HG03108 (cell line): ENCODE measurements around the gene CRACR2B.

Experiments
- ATAC-seq: cut with Tn5 transposase; IDR thresholded peaks from one replicate; pipeline ENCODE4 v1.9.1; 2021; ENCODE audit warnings: moderate library complexity; ENCODE audit not compliant: unreplicated experiment

CRACR2B gene

DNA sequence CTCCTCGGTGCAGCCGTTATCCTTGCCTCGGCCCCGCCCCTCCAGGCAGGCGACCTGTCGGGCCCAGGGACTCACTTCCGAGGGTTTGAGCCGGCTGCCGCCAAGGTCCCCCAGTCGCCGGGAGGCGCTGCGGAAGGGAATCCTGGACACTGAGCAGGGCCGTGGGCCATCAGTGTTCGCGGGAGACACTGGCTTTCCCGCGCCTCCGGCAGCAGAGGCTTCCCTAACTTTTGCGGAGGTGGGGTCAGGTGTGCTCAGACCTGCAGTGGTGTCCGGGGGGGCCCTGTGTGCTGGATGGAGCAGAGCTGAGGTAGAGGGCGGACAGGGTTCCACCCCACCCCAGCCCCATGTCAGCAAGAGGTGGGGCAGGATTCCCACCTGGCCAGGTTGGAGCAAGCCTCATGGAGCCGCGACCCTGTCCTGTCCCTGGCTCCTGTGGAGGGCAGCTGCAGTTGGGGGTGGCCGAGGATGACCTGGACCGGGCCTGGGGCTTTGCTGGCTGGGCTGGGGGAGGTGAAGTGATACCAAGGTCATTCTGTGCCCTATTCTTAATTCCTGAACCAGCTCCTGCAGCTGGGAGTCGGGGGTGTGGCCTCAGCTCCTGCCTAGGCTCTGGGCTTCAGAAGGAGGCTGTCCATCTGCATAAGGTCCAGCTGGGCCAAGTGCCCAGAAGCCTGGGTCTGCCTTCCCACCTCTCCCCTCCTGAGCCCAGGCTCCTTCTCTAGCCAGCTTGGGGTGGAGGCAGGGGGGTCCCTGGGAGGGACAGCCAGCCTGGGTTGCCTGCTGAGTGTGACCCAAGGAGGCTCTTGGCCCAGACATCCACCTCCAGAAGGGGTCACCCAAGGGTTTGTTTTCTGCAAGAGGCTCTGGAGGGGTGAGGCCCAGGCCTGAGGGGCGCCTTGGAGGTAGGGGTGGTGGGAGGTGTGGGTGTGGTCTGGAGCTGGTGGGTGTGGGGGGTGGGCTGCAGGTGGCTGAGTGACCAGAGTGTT, 23.4 kb downstream of the CRACR2B start:
- no peak for ATAC-seq

DNA sequence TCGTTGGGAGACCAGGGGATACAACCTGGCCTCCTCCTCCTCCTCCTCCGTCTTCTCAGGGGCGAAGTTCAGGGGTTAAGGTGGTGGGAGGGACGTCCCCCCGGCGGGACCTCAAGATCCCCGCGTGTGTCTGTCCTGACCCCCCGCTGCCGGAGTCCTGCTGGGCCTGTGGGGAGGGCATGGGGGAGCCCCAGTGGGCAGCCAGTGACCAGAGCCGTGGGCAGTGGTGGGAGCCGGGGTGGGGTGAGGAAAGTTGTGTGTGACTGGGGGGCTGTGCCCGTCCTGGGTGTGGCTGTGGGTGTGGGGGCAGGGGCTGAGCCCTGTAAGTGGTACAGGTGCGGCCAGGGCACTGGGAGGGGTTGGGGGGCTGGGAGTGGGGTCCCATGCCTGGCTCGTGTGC, 25.0 kb downstream of the CRACR2B start:
- no peak for ATAC-seq

DNA sequence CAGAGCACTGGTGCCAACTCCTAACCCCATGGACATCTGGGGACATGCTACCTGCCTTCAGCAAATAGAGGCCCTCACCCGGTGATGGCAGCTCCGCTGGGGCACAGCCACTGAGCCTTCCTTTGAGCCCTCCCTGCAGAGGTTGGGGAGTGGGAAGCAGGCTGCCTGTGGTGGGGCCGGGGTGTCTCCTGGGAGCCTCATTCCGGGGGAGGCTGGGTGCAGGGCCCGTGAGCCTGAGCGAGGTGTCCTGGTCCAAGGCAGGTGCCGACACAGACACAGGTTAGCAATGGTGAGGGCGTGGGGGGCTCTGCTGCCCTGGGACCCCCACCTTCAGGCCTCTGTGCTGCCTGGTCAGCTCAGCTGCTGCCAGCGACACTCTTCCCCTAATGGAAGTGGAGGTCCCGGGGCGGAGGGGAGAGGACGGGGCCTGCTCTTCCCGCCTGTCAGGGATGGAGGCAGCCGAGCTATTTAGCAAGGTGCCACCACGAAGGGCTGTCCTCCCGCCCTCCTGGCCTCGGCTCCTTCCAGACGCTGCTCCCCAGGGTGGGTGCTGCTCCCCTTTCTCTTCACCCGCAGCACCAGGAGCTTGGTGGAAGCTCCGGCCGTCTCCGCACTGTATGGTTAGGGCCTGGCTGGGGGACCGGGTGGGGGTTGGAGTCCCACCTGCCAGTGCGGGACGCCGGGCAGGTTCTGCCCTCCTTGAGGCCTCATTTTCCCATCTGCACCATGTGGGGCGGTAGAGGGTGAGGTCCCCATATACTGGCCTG, 26.1 kb downstream of the CRACR2B start:
- no peak for ATAC-seq

- no peak for ATAC-seq
Observed at GRCh38 chr11:854601-855329, 27.0 kb downstream of the CRACR2B start.

DNA sequence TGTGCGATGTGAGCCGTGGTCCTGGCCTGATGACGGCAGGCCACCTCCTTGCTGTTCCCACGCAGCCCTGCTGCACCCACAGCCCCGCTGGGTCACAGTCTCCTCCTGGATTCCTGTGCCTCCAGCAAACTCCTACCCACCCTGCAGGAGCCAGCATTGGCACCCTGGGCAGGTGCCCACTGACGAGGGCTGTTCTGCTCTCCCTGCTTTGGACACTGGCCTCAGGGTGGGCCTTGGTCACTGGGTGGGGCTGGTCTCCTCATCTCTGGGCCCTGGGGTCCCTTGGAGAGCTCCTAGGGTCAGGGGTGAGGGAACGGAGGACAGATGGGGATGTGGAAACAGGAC, 27.6 kb downstream of the CRACR2B start:
- ATAC-seq: no peak

GRCh38 chr11:855796-856195, 28.1 kb downstream of the CRACR2B start:
- no peak for ATAC-seq

GRCh38 chr11:856397-856796, 28.7 kb downstream of the CRACR2B start:
- no peak for ATAC-seq

GRCh38 chr11:858053-858761, 30.5 kb downstream of the CRACR2B start:
- no peak for ATAC-seq

GRCh38 chr11:858762-859339, 31.1 kb downstream of the CRACR2B start:
- no peak for ATAC-seq

DNA sequence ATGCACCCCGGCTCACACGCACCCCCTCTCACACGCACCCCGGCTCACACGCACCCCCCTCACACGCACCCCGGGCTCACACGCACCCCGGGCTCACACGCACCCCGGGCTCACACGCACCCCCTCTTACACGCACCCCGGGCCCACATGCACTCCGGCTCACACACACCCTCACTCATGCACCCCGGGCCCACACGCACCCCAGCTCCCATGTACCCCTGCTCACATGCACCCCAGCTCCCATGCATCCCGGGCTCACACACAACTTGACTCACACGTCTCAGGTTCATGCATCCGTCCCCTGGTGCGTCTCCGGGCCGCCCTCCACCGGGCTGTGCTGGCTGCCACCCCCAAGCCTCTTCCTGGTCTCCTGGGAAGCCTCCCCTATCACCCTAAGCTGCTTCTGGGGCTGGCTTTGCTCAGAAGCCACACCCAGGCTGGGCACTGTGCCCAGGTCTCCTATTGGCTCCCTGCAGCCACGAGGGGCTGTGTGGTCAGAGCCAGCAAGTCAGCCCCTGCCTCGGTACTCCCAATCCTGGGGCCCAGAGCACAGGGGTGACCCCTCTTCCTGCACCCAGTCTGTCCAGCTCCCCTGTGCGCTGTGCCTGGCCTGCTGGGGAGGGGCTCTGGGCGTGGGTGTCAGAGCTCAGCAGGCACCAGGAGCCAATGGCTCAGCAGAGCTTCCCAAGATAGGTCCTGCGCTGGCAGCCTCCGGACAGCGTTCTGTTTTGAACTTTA, 31.8 kb downstream of the CRACR2B start:
- ATAC-seq: no peak

- no peak for ATAC-seq
Observed at GRCh38 chr11:860234-861104, 32.8 kb downstream of the CRACR2B start.

DNA sequence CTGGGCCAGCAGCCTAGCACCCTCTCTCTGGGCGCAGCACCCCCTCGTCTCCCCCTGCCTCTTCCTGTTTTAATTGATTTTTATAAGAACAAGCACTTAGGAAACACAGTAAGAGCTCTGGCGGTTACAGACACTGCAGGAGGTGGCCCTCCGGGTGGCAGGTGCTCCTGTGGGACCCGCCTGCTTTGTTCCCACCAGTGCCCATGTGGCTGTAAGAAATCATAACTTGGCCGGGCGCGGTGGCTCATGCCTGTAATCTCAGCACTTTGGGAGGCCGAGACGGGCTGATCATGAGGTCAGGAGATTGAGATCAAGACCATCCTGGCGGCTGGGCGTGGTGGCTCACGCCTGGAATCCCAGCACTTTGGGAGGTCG, 33.4 kb downstream of the CRACR2B start:
- no peak for ATAC-seq

- ATAC-seq: no peak
Observed at GRCh38 chr11:862081-862661, 34.5 kb downstream of the CRACR2B start.

DNA sequence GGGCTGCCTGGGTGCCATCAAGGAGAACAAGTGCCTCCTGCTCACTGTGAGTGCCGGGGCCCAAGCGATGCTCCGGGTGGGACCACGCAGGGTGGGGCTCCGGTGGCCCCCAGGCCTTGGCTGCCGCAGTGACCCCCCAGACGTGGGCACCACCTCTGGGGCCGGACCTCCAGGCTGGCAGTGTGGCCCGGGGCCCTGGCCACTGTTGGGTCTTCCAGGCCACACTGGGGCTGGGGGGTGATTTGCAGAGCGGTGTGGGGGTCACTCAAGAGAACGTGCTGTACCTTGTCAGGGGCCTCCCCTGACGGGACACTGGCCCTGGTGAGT, 34.9 kb downstream of the CRACR2B start:
- ATAC-seq: no peak

- ATAC-seq: no peak
Observed at GRCh38 chr11:863023-863909, 35.5 kb downstream of the CRACR2B start.

DNA sequence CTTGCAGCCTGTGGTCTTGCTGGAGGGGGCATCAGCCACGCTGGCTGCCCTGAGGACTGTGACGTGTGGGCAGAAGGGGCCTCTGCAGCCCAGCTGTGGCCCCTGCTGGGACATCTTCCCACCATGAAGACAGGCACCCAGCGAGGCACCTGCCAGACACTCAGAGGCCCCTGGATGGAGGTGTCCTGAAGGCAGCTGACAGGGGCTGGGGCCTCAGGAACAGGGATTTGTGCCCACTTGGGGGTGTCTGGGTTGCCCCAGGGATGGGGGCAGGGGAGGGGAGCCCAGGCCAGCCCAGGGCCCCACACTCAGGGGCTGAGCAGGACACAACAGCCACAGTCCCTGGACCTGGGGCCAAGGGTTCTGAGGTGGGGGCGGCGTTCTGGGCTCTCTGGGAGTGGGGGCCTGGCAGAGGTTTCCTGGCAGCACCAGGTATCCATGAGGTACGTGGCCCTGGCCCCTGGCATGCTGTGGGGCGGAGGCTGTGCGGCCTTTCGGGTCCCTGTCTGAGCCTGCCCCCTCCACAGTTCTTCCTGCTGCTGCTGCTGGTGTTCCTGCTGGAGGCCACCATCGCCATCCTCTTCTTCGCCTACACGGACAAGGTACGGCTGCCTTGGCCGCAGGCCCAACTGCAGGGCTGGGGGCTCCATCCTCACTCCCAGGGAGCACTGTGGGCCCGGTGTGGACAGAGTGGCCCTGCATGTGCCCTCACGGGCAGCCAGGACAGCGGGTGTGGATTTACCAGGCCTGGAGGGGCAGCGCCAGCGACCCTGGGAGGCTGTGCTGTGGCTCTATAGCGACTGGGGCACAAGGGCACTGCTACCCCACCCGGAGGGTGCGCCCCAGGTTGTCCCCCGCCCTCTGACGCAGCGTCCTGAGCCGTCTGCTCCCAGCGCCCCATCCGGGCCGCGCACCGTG, 36.5 kb downstream of the CRACR2B start:
- no peak for ATAC-seq

- ATAC-seq: no peak
Observed at GRCh38 chr11:864898-865297, 37.2 kb downstream of the CRACR2B start.
